SU-DHL-6 (cell line): ENCODE measurements around the gene PSEN2.

Experiments
- H2AFZ ChIP-seq: fragments of 200-600 bp; sonication (generic); 2 replicates; pipeline ENCODE4 v1.6.1; 2014; ENCODE audit warnings: low read depth, mild to moderate bottlenecking, moderate library complexity, mixed read lengths, antibody characterized with exemption, low read length; ENCODE audit not compliant: severe bottlenecking
- H3F3A ChIP-seq: fragments of 200-600 bp; shearing (Covaris generic); 2 replicates; pipeline ENCODE4 v1.6.0; 2016; ENCODE audit warnings: antibody characterized with exemption, mild to moderate bottlenecking; ENCODE audit not compliant: insufficient read depth
- H3K27ac ChIP-seq: fragments of 200-600 bp; sonication (generic); 2 replicates; pipeline ENCODE4 v1.5.1; 2016; ENCODE audit warnings: low read depth, mild to moderate bottlenecking, low read length, moderate library complexity, mixed read lengths
- H3K27me3 ChIP-seq: fragments of 200-600 bp; sonication (generic), shearing (Covaris generic); 2 replicates; pipeline ENCODE4 v1.6.0; 2014; ENCODE audit warnings: mild to moderate bottlenecking, low read length
- H3K36me3 ChIP-seq: fragments of 200-600 bp; sonication (generic); 2 replicates; pipeline ENCODE4 v1.6.1; 2014; ENCODE audit warnings: mild to moderate bottlenecking, low read length, mixed read lengths
- H3K4me2 ChIP-seq: fragments of 300-600, 200-600 bp; shearing (Covaris generic), sonication (generic); 2 replicates; pipeline ENCODE4 v1.6.0; 2014; ENCODE audit warnings: low read length, low read depth, mild to moderate bottlenecking; ENCODE audit not compliant: poor library complexity, severe bottlenecking
- H3K4me3 ChIP-seq: fragments of 200-600 bp; sonication (generic); 2 replicates; pipeline ENCODE4 v1.5.1; 2014; ENCODE audit warnings: antibody characterized with exemption, low read length, mild to moderate bottlenecking, mixed read lengths; ENCODE audit not compliant: insufficient read depth, poor library complexity, severe bottlenecking
- H3K79me2 ChIP-seq: fragments of 200-600 bp; sonication (generic); 2 replicates; pipeline ENCODE4 v1.6.1; 2014; ENCODE audit warnings: mild to moderate bottlenecking, low read length, moderate library complexity; ENCODE audit not compliant: insufficient read depth
- H3K9ac ChIP-seq: fragments of 200-600 bp; sonication (generic); 2 replicates; pipeline ENCODE4 v1.7.0; 2014; ENCODE audit warnings: mild to moderate bottlenecking, low read length
- H3K9me2 ChIP-seq: fragments of 200-600 bp; sonication (generic); replicated peaks from 2 replicates; pipeline ENCODE4 v1.6.1; 2014; ENCODE audit warnings: low read length; ENCODE audit not compliant: insufficient read depth
- H3K9me3 ChIP-seq: fragments of 200-600 bp; sonication (generic); 2 replicates; pipeline ENCODE4 v1.6.1; 2014; ENCODE audit warnings: low read length, mixed read lengths; ENCODE audit not compliant: insufficient read depth
- H4K20me1 ChIP-seq: fragments of 200-600 bp; sonication (generic); 2 replicates; pipeline ENCODE4 v1.6.1; 2014; ENCODE audit warnings: low read depth, mild to moderate bottlenecking, antibody characterized with exemption, low read length, moderate library complexity, mixed read lengths
- CTCF ChIP-seq: fragments of 200-600 bp; sonication (generic); IDR thresholded peaks from one replicate; pipeline ENCODE4 v1.5.1; 2017; ENCODE audit warnings: antibody characterized with exemption, mild to moderate bottlenecking, low read length, moderate library complexity; ENCODE audit not compliant: insufficient read depth, poor library complexity, severe bottlenecking
- EZH2phosphoT487 ChIP-seq: fragments of 200-600 bp; sonication (generic), shearing (Covaris generic); conservative IDR thresholded peaks from 2 replicates; pipeline ENCODE4 v1.6.1; 2018; ENCODE audit warnings: mild to moderate bottlenecking, antibody characterized with exemption, low read length, moderate library complexity, mixed read lengths

PSEN2 gene

GRCh38 chr1:226880372-226881287 is 10.2 kb downstream of the PSEN2 start:
- no peaks in the 10 kb centered on the region for H3K27me3 ChIP-seq
- H2AFZ ChIP-seq: no peak overlapping the region
- TF ChIP-seq CTCF (no peak), EZH2phosphoT487 (no peak)
- no peaks in the 10 kb centered on the region for H3K9me3 ChIP-seq
- H3K79me2 ChIP-seq: no peaks in the 10 kb centered on the region
- H3K27ac ChIP-seq: no peak overlapping the region
- no peak overlapping the region for H3K4me3 ChIP-seq
- H3F3A ChIP-seq: no peaks in the 10 kb centered on the region
- no peaks in the 10 kb centered on the region for H3K9me2 ChIP-seq
- H3K9ac ChIP-seq: no peak overlapping the region
- H4K20me1 ChIP-seq: no peaks in the 10 kb centered on the region
- H3K36me3 ChIP-seq: no peaks in the 10 kb centered on the region
- H3K4me2 ChIP-seq: no peak overlapping the region

DNA sequence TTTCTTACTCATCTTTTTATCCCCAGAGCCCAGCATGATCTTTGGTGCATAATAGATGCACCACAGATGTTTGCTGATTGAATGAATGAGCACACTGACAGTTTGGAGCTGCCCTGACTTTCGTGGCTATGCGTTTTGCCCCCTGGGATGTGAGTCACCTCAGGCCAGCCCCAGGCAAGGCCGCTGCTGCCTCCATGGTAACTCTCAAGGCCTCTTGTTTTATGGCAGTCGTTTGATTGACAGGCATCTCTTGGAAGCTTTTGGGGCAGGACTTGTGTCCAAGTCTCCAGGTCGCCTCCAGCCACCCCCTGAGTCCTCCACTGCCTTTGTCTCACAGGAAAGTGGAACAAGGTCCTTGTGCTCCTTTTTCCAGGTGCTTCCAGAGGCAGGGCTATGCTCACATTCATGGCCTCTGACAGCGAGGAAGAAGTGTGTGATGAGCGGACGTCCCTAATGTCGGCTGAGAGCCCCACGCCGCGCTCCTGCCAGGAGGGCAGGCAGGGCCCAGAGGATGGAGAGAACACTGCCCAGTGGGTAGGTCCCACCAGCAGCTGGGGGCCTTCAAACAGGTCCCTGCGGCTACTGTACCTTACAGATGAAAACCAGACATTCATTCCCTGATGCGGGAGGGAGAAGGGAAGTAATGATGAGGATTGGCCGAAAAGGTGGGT is 11.2 kb downstream of the PSEN2 start:
- H3K27ac ChIP-seq: no peak overlapping the region
- H4K20me1 ChIP-seq: no peaks in the 10 kb centered on the region
- H3F3A ChIP-seq: no peaks in the 10 kb centered on the region
- no peaks in the 10 kb centered on the region for H3K9me3 ChIP-seq
- no peak overlapping the region for H2AFZ ChIP-seq
- H3K27me3 ChIP-seq: no peaks in the 10 kb centered on the region
- no peaks in the 10 kb centered on the region for H3K79me2 ChIP-seq
- H3K9me2 ChIP-seq: no peaks in the 10 kb centered on the region
- no peak overlapping the region for H3K9ac ChIP-seq
- H3K4me3 ChIP-seq: no peak overlapping the region
- no peak for TF ChIP-seq EZH2phosphoT487
- TF ChIP-seq CTCF: no peak
- no peak overlapping the region for H3K4me2 ChIP-seq
- H3K36me3 ChIP-seq: no peaks in the 10 kb centered on the region

DNA sequence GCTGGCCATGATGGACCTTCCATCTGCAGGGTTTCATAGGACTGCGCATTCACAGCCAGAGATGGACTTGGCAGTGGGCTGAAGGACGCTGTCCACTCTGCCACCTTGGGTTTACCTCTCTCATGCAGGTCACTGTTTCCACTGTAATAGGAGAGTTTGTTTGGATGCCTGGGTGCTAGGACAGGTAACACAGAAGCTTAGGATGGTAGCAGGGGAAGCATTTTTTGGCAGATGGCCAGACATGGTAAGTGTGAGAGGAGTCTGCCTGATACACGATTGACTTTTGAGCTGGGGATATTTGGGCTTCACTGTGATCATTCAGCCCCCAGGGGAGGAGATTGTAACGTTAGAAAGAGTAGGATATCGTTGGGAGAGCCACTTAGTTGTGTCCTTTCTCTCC is 11.8 kb downstream of the PSEN2 start:
- Histone ChIP-seq H3K4me3 (no peak overlapping the region), H2AFZ (no peak overlapping the region), H3K9me3 (no peaks in the 10 kb centered on the region), H3K9ac (no peak overlapping the region), H4K20me1 (no peaks in the 10 kb centered on the region), H3K79me2 (no peaks in the 10 kb centered on the region), H3K27me3 (no peaks in the 10 kb centered on the region), H3K36me3 (no peaks in the 10 kb centered on the region), H3K4me2 (no peak overlapping the region), H3F3A (no peaks in the 10 kb centered on the region), H3K27ac (no peak overlapping the region), H3K9me2 (no peaks in the 10 kb centered on the region)
- TF ChIP-seq EZH2phosphoT487: no peak
- no peak for TF ChIP-seq CTCF
